Epithelial cell of prostate (primary cell): ENCODE results near the gene FA2H.
"Not testable (repeated sequence)": the region's sequence is repeated elsewhere in the genome, so short reads cannot be mapped to it uniquely, and the experiment has no call there.

Source experiments
- DNase-seq: peaks from one replicate; pipeline ENCODE4 v3.0.0-alpha.2; 2011; ENCODE audit warnings: low read depth, low spot score
- H3K27ac ChIP-seq: fragments of 450-650 bp; 2 replicates; pipeline ENCODE4 v1.5.1; 2017; ENCODE audit warnings: mild to moderate bottlenecking

The FA2H gene, protein sequence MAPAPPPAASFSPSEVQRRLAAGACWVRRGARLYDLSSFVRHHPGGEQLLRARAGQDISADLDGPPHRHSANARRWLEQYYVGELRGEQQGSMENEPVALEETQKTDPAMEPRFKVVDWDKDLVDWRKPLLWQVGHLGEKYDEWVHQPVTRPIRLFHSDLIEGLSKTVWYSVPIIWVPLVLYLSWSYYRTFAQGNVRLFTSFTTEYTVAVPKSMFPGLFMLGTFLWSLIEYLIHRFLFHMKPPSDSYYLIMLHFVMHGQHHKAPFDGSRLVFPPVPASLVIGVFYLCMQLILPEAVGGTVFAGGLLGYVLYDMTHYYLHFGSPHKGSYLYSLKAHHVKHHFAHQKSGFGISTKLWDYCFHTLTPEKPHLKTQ

DNA sequence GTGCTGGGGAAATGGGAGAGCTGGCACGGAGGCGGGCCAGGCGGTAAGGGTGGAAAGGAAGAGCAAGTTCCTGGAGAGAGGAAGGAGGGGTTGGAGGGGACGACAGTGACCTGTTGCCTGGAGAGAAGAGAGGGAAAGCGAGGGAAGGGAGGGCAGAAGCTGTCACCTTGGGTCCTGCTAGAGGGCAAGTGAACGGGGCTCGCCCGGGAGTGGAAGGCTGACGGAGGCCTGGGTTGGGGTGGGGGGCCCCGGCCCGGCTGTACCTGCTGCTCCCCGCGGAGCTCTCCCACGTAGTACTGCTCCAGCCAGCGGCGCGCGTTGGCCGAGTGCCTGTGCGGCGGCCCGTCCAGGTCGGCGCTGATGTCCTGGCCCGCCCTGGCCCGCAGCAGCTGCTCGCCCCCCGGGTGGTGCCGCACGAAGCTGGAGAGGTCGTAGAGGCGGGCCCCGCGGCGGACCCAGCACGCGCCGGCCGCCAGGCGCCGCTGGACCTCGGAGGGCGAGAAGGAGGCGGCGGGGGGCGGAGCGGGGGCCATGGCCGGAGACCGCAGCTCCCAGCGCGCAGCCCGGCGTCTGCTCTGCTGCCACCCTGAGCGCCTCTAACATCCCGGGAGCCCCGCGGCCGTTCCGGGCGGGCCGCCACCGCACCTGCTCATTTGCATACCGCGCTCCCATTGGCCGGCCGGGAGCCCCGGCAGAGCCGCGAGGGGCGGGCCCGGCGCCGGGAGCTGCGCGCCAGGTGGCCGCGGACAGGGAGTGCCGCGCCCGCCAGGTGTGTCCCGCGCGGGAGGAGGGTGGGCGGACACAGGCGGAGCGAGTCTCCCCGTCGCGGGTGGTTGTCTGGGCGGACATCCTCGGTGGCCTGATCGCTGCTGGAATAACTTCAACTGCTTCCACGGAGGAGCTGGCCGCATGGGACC is at the start of gene FA2H:
Gene FA2H (minus strand): TSS at position 598 of the 917 bp plus-strand sequence. CDS start 65 bp downstream, at position 533.
- peak; percentile 18 for DNase-seq
- H3K27ac ChIP-seq: no peak within 1 kb of the TSS

DNA sequence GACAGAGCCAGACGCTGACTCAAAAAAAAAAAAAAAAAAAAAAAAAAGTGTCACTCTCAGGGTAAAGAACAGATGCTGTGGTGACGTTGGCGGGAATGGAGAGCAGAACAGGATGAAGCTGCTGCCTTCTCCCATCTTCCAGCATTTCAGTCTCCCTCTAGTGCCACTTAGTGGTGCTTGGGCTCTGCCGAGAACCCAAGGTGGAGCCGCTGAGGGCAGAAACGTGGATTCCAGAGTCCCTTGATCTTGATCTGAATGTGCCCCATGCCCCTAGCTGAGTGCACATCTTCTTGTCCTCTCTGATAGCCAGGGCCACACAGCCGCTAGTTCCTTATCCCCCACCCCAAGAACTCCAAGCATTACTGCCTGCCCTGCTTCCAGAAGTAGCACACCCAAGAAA is 43.2 kb upstream of the FA2H start:
- no peak overlapping the region for H3K27ac ChIP-seq
- no peak for DNase-seq

DNA sequence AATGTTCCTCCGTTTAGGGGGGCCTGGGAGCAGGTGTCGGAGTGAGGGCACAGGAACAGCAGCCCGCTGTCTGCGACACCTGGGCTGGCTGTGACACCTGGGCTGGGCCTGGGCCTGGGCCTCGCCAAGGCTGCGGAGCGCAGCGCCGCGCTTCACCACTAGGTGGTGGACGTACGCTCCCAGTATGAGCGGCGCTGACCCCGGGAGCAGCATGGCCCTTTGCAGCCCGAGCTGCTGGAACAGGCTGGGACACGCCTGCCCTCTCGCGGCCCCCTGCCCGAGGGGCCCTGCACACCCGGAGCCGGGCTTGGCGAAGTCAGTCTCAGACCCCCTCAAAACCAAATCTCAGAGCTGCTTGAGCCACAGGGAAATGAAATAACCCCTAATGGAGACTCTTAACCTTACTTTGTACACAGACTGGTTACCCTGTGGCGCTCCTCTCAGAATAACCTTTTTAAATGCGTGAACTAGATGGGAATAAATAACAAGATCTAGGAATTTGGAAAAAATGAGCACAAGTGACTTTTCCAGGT is 38.6 kb upstream of the FA2H start:
- H3K27ac ChIP-seq: no peak overlapping the region
- no peak for DNase-seq

DNA sequence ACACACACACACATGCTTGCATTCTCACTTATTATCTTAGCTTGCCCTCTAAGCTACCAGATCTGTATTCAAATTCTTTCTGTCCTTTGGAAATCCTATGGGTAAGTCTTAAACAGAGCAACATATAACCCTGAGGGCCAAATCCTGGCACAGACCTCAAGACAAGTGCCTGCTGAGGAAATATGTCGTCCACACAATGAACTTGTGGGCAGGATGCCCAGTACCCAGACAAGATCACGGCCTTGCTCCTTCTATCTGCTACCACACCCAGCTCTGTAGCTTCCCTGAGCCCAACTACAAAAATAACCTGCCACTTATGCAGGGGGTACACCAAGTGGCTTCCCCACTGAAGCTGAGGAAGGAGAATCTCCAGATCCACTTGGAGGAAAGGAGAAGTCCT is 37.3 kb upstream of the FA2H start:
- DNase-seq: no peak
- no peak overlapping the region for H3K27ac ChIP-seq

DNA sequence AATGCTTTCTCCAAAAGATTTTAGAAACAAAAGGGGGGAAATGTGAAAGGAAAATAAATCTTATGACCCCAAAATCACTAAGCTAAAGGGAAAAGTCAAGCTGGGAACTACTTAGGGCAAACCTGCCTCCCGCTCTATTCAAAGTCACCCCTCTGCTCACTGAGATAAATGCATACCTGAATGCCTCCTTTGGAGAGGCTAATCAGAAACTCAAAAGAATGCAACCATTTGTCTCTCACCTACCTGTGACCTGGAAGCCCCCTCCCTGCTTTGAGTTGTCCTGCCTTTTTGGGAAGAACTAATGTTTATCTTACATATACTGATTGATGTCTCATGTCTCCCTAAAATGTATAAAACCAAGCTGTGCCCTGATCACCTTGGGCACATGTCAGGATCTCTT is 36.6 kb upstream of the FA2H start:
- not testable (repeated sequence) for DNase-seq

DNA sequence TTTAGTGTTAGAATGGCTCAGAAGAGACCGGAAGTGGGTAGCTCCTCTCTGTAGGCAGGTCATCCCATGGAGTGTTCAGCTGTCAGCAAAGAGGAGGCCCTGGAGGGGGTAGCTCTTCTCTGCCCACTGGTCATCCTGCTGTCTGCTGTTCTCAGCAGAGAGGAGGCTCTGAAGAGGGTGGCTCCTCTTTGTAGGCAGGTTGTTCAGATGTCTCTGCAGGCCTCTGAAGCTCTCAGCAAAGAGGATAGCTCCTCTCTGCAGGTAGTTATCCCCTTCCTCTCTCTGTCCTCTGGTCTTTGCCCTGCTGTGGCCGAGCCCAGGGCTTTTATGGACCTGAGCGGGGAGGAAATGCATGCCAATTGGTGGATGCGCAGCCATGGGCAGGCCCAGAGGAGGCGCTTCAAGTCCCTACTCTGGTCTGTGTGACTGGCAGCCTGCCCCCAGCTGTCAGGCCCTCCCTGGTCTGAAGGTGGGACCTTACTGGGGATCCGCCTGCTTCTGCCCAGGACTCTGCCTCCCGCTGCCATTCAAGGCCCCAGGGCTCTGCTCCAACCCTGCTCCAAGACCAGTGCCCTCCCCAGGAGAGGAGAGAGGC is 32.5 kb upstream of the FA2H start:
- H3K27ac ChIP-seq: no peak overlapping the region
- no peak for DNase-seq

More for the DNA sequence above, 36.6 kb upstream of the FA2H start:
- H3K27ac ChIP-seq: not testable (repeated sequence)

DNA sequence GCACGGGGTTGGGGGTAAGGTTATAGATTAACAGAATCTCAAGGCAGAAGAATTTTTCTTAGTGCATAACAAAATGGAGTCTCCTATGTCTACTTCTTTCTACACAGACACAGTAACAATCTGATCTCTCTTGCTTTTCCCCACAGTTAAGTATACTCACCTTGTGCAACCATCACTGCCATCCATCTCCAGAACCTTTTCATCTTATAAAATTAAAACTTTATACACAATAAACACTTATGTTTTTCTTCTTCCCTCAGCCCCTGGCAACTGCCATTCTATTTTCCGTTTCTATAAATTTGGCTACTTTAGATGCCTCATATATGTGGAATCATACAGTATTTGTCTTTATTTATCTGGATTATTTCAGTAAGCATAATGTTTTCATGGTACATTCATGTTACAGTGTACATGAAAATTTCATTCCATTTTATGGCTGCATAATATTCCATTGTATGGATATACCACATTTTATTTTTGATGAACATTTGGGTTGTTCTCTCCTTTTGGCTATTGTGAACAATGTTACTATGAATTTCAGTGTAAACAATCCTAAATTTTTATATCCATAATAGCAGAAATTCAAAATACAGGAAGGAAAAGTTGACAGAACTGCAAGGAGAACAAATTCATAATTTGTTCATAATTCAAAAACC is 25.7 kb upstream of the FA2H start:
- peak overlapping the region; percentile 75 for H3K27ac ChIP-seq
- no peak for DNase-seq

DNA sequence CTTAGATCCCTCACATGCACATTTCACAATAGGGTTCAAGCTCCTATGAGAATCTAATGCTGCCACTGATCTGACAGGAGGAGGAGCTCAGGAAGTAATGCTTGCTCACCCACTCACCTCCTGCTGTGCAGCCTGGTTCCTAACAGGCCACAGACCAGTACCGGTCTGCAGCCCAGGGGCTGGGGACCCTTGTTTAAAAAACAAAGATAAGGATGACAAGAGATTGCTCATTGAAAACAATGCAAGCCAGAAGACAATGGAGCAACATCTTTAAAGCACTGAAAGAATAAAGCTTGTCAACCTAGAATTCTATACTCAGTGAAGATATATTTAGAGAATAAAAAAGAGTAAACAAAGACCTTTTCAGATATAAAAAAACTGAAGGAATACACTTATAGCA is 22.8 kb upstream of the FA2H start:
- H3K27ac ChIP-seq: no peak overlapping the region
- no peak for DNase-seq

DNA sequence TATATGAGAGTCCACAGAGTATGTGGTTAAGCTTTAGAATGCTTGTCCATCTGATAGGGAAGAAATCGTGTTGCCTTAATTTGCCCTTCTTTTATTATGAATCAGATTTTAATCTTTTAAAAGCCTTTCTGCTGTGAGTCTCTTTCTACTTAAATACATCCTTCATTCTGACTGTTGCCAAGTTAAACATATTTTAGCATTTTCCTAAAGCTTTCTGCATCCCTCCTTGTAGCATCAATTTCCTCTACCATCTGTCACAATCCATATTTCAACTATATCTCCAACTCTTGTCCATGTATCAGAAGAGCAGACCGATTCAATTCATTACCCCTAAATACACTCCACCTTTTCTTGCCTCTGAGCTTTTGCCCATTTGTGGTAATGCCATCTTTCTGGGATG is 20.5 kb upstream of the FA2H start:
- no peak overlapping the region for H3K27ac ChIP-seq
- DNase-seq: no peak

DNA sequence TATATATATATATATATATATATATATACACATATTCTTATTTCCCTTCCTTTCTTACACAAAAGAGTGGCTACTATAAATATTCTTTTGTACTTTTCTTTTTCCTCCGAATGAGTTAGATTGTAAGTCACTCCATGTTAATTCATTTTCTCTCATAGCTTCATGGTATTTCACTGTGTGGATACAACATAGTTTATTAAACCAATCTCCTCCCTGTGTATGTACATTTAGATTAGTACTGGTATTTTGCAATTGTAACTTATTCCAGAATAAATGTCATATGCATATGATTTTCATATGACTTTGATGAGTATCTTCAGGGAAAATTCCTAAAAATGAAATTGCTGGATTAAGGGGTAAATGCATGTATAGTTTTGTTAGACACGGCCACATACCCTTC is 20.0 kb upstream of the FA2H start:
- no peak for DNase-seq
- H3K27ac ChIP-seq: no peak overlapping the region

DNA sequence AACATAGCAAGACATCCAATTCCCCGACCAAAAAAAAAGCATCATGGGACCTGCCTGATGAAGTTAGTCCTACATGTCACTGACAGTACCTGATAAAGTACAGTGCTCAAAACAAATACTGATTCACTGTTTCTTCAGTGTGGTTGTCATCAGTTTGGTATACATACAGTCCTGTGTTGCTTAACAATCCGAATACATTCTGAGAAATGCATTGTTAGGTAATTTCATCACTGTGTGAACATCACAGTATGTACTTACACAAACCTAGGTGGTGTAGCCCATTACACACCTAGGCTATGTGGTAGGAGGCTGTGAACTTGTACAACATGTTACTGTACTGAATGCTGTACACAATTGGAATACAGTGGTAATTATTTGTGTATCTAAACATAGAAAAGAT is 19.0 kb upstream of the FA2H start:
- peak; percentile 37 for DNase-seq
- peak overlapping the region; percentile 30 for H3K27ac ChIP-seq

DNA sequence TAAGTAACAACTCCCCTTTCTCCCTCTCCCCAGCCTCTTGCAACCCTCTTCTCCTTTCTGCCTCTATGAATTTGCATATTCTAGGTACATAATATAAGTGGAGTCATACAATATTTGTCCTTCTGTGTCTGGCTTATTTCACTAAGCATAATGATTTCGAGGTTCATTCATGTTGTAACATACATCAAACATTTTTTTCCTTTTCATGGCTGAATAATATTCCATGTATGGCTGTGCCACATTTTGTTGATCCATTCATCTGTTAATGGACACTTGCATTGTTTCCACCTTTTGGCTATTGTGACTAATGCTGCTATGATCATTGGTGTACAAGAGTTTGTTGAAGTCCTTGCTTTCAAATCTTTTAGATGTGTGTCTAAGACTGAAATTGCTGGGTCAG is 17.6 kb upstream of the FA2H start:
- no peak overlapping the region for H3K27ac ChIP-seq
- no peak for DNase-seq

DNA sequence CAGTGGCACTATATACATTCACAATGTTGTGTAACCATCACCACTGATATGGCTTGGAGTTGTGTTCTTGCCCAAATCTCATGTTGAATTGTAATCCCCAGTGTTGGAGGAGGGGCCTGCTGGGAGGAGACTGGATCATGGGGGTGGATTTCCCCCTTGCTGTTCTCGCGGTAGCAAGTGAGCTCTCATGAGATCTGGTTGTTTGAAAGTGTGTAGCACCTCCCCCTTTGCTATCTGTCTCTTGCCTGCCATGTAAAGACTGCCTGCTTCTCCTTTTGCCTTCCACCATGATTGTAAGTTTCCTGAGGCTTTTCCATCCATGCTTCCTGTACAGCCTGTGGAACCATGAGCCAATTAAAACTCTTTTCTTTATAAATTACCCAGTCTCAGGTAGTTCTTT is 17.1 kb upstream of the FA2H start:
- H3K27ac ChIP-seq, DNase-seq: not testable (repeated sequence)

DNA sequence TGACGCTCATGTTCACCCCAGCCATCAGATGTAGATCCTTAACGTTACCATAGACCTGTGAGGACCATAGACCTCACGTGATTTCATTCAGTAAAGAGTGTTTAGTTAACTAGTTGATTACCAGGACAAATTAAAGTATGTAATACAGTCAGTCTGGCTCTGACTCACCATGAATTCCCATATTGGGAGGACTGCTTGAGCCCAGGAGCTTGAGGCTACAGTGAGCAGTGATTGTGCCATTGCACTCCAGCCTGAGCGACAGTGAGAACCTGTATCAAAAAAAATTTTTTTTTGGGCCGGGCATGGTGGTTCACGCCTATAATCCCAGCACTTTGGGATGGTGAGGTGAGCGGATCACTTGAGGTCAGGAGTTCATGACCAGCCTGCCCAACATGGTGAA is 13.5 kb upstream of the FA2H start:
- no peak overlapping the region for H3K27ac ChIP-seq
- DNase-seq: no peak

DNA sequence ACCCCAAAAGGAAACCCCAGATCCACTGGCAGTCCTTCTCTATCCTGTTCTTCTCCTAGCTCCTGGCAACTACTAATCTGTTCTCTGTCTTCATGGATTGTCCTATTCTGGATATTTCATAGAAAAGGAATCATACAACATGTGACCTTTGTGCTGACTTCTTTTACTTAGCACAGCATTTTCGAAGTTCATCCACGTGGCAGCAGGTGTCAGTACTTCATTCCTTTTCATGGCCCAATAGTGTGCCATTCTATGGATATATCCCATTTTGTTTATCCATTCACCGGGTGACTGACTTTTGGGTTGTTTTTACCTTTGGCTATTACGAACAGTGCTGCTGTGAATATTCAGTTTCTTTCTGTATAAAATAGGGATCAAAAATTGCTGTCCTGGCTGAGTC is 10.4 kb upstream of the FA2H start:
- no peak for DNase-seq
- H3K27ac ChIP-seq: no peak overlapping the region

DNA sequence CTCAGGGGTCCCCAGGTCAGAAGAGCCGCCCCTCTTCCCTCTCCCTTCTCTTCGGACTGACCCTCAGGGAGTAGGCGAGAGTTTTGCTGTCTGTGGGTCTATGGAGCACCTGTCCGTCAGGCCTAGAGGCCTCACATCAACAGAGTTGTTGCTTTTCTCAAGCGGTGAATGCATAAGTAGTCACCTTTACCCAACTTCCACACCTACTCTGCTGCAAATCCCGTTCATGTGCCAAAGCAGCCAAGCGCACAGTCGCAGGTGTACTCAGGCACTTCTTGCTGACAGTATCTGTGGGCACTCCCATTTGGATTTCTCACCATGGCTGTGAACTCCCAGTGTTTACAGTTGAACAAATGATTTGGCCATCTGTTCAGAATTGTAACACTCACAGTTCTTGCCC is 4.0 kb upstream of the FA2H start:
- DNase-seq: no peak
- no peak overlapping the region for H3K27ac ChIP-seq

DNA sequence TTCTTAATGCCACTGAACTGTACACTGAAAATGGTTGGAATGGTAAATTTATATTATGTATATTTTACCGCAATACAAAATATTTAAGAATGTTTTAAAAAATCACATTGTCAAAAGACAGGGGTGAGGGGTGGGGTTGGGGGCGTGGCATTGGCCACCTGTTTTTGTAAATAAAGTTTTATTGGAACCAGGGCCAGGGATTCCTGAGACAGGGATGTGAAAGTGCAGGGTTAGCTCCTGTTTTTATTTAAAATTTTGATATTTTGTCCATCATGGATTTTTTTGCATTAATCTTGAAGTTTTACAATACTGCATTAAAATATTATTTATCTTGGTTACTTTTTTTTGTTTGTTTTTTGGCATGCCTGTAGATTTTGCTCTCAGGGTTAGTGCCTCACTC is 2.3 kb upstream of the FA2H start:
- DNase-seq: no peak
- no peak overlapping the region for H3K27ac ChIP-seq

DNA sequence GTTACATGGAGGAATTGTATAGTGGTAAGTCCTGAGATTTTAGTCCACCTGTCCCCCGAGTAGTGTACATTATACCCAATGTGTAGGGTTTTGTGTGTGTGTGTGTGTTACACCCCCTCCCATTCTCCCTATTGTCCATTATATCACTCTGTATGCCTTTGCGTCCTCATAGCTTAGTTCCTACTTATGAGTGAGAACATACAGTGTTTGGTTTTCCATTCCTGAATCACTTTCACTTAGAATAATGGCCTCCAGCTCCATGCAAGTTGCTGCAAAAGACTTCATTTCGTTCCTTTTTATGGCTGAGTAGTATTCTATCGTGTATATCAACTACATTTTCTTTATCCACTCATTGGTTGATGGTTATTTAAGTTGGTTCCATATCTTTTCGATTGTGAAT is 635 bp upstream of the FA2H start:
- no peak for DNase-seq
- H3K27ac ChIP-seq: no peak overlapping the region

DNA sequence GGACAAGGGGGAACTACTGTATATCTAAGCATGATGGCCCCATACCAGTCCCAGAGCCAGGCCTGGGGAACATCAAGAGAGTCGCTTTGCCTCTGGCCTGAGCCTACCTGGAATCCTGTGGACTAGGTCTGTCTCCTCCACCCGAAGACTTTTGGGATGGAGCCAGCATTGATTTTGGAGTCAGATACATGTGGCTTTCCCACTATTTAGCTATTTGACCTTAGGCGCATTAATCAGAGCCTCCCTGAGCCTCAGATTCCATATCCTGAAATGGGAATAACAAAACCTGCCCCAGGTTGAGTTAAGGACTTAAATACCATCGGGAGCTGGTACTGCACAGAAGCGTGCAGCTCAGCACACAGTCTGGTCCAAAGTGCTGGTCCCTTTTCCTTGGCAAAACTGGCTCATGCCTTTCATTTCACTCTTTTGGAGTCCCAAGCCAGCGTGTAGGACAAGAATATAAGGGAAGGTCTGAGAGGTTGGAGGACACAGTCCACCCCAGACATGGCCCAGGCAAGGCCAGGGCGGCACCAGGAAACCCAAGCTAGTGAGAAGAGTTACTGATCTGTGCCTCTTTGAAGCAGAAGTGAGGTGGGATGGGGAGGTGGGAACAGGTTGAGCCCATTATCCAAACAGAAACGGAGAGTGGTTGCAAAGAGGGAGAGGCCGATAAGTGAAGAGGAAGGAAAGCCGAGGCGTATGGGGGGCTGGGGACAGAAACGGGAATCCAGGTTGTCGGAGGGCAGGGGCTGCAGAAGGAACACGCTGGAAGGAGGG is 986 bp downstream of the FA2H start:
- H3K27ac ChIP-seq: no peak overlapping the region
- no peak for DNase-seq
